Articular chondrocyte of knee joint (primary cell): ENCODE measurements around the gene AMDHD1. TPM values are rescaled to one million over a fixed set of nuclear protein-coding genes. Genes with fewer than 3 reads are reported as not detected.

Experiments
- total RNA-seq: library from RNA; depleted of rRNA; stranded (reverse); fragments of >200 nt; gene quantifications from 2 replicates; pipeline ENCODE4 v1.2.3, GENCODE V29; 2012

The AMDHD1 gene, protein sequence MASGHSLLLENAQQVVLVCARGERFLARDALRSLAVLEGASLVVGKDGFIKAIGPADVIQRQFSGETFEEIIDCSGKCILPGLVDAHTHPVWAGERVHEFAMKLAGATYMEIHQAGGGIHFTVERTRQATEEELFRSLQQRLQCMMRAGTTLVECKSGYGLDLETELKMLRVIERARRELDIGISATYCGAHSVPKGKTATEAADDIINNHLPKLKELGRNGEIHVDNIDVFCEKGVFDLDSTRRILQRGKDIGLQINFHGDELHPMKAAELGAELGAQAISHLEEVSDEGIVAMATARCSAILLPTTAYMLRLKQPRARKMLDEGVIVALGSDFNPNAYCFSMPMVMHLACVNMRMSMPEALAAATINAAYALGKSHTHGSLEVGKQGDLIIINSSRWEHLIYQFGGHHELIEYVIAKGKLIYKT
- total RNA-seq: 1.1 and 1.3 TPM in 2 replicates

DNA sequence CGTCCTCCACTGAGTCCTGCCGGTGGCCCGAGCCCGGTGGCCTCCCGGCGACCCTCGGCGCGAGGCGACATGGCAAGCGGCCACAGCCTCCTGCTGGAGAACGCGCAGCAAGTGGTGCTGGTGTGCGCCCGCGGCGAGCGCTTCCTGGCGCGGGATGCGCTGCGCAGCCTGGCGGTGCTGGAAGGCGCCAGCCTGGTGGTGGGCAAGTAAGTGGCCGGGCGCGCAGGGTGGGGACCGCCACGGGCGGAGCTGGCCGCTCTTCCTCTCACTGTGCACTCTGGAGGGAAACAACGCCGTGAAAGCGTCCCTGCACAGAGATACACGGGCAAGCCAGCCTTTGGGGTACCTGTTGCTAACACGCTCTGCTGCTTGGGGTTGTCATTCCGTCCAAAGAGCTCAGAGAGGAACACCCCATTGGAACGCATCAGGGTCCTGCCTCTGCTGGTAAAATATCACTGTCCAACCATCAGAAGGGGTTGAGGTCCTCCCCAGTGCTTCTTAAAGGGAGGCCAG, at the start of gene AMDHD1:
Gene AMDHD1, plus strand, starts transcription at position 2 of the 513 bp plus-strand sequence. Its CDS starts 68 bp downstream, at position 70.

DNA sequence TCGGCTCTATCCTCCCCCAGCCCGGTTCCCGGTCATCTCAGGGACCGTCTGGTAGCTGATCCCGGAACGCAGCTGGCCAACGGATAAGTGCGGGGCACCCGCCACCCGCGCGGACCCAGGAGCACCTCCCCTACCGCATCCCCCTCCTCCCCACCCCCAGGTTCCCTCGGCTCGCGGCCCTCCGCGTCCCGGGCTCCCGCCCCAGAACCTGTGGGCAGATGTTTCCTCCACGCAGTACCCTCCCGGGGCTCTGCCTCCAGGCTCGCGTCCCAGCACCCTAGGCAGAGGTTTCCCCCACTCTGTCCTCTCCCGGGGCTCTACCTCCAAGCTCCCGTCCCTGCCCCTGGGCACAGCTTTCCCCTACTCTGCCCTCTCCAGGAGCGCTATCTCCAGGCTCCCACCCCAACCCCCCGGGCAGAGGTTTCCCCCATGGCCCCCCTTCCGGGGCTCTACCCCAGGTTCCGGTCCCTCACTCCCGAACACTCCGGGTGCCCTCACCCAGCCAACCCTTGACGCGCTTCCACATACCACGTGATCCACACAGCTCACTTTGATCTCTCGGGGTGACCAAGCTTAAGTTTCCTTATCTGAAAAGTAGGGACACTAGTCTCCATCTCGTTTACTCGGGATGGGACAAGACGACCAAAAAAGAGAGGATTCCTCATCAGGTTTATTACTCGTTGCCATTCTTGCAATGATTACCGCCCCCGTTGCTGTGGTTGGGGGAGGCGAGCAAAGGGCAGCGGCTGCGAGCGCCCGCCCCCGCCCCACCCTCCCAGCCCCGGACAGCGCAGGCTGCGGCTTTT, 404 bp upstream of the AMDHD1 start, which contains the start of gene CCDC38:
Gene CCDC38, minus strand, starts transcription at position 91 of the 806 bp plus-strand sequence. CDS start 6,105 bp downstream, outside the sequence.

GRCh38 chr12:95996034-95996658, 53.0 kb downstream of the AMDHD1 start, which contains the start of gene HAL:
Gene HAL, minus strand, starts transcription at chr12:95996344. Its CDS starts 434 bp downstream, at chr12:95995910.

Other genes starting within 250 kb of the AMDHD1 start
- gene NTN4, start 152.6 kb upstream of the AMDHD1 start, total RNA-seq: 116 and 160 TPM in 2 replicates
- gene SNRPF, start 84.4 kb upstream of the AMDHD1 start, total RNA-seq: 9.1 and 12.4 TPM in 2 replicates
- gene CCDC38, start 717 bp upstream of the AMDHD1 start, total RNA-seq: 0.39 and 1.7 TPM in 2 replicates
- under 0.01 and 0.11 TPM in 2 replicates for gene HAL, start 53.0 kb downstream of the AMDHD1 start, total RNA-seq
- 87.8 and 95.7 TPM in 2 replicates for gene LTA4H, start 92.3 kb downstream of the AMDHD1 start, total RNA-seq